ENCODE results near the gene POMGNT1. TPM values are rescaled to one million over a fixed set of nuclear protein-coding genes. Genes with fewer than 3 reads are reported as not detected.

POMGNT1 gene
- total and polyA plus RNA-seq, 2 of the 13 experiments (the other 11 are each of a cell fraction or from before 2014, with no cell fraction given): 33.9 to 46.8 TPM

- H3K27ac ChIP-seq (ENCODE audit: extremely low read length, insufficient read depth, low read length): no peak overlapping the region
- H3K4me2 ChIP-seq (ENCODE audit: low read depth, low read length): no peak overlapping the region
- peaks cover 0 to 16% of the 10 kb centered on the region in 2 experiments; a peak in 3 of 5 replicates for H3K27me3 ChIP-seq (ENCODE audit: control insufficient read depth in 1 of 2, insufficient read depth in 2 of 2, low read length in 2 of 2)
- H3K9me3 ChIP-seq (ENCODE audit: low read length): no peaks in the 10 kb centered on the region
- CTCF ChIA-PET (ENCODE audit: low intra/inter-chr PET ratio, low total read pairs): no interaction called here
- no peak for DNase-seq (ENCODE audit: low spot score)
- no peaks in the 10 kb centered on the region for H4K20me1 ChIP-seq (ENCODE audit: insufficient read depth, low read length)
- no peak for TF ChIP-seq LCORL (IDR thresholded peaks at IDR 0.05)
- no peak for TF ChIP-seq LCORL (CRISPR knock-in tag; IDR thresholded peaks at IDR 0.05)
- no peak for TF ChIP-seq SATB2 (CRISPR knock-in tag; IDR thresholded peaks at IDR 0.05)
- TF ChIP-seq, protein P1, sequence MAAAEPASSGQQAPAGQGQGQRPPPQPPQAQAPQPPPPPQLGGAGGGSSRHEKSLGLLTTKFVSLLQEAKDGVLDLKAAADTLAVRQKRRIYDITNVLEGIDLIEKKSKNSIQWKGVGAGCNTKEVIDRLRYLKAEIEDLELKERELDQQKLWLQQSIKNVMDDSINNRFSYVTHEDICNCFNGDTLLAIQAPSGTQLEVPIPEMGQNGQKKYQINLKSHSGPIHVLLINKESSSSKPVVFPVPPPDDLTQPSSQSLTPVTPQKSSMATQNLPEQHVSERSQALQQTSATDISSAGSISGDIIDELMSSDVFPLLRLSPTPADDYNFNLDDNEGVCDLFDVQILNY (CRISPR knock-in tag; conservative IDR thresholded peaks at IDR 0.05): no peak
- TF ChIP-seq ZNF34 (CRISPR knock-in tag; IDR thresholded peaks at IDR 0.05; ENCODE audit: borderline replicate concordance): no peak
- TF ChIP-seq, protein P2, sequence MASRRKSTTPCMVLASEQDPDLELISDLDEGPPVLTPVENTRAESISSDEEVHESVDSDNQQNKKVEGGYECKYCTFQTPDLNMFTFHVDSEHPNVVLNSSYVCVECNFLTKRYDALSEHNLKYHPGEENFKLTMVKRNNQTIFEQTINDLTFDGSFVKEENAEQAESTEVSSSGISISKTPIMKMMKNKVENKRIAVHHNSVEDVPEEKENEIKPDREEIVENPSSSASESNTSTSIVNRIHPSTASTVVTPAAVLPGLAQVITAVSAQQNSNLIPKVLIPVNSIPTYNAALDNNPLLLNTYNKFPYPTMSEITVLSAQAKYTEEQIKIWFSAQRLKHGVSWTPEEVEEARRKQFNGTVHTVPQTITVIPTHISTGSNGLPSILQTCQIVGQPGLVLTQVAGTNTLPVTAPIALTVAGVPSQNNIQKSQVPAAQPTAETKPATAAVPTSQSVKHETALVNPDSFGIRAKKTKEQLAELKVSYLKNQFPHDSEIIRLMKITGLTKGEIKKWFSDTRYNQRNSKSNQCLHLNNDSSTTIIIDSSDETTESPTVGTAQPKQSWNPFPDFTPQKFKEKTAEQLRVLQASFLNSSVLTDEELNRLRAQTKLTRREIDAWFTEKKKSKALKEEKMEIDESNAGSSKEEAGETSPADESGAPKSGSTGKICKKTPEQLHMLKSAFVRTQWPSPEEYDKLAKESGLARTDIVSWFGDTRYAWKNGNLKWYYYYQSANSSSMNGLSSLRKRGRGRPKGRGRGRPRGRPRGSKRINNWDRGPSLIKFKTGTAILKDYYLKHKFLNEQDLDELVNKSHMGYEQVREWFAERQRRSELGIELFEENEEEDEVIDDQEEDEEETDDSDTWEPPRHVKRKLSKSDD (CRISPR knock-in tag; IDR thresholded peaks at IDR 0.05; ENCODE audit: low read depth): no peak
- TF ChIP-seq ZSCAN21 (CRISPR knock-in tag; IDR thresholded peaks at IDR 0.05; ENCODE audit: borderline replicate concordance): no peak
- TF ChIP-seq SETDB1 (CRISPR knock-in tag; IDR thresholded peaks at IDR 0.05; ENCODE audit: borderline replicate concordance): no peak
- no peak for TF ChIP-seq DDIT3 (CRISPR knock-in tag; IDR thresholded peaks at IDR 0.05)
- no peak for TF ChIP-seq ZNF776 (CRISPR knock-in tag; IDR thresholded peaks at IDR 0.05)
- no peak for TF ChIP-seq ZNF878 (CRISPR knock-in tag; IDR thresholded peaks at IDR 0.05)
- TF ChIP-seq HOXA7 (CRISPR knock-in tag; IDR thresholded peaks at IDR 0.05): no peak
- TF ChIP-seq, protein P3, sequence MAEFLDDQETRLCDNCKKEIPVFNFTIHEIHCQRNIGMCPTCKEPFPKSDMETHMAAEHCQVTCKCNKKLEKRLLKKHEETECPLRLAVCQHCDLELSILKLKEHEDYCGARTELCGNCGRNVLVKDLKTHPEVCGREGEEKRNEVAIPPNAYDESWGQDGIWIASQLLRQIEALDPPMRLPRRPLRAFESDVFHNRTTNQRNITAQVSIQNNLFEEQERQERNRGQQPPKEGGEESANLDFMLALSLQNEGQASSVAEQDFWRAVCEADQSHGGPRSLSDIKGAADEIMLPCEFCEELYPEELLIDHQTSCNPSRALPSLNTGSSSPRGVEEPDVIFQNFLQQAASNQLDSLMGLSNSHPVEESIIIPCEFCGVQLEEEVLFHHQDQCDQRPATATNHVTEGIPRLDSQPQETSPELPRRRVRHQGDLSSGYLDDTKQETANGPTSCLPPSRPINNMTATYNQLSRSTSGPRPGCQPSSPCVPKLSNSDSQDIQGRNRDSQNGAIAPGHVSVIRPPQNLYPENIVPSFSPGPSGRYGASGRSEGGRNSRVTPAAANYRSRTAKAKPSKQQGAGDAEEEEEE (CRISPR knock-in tag; IDR thresholded peaks at IDR 0.05; ENCODE audit: borderline replicate concordance): no peak
- no peak for TF ChIP-seq DBP (CRISPR knock-in tag; IDR thresholded peaks at IDR 0.05; ENCODE audit: not compliant biosample characterization)
- no peak for ATAC-seq
- no peak overlapping the region for H3K4me3 ChIP-seq (replicated peaks in 1 of 3; ENCODE audit: insufficient read depth in 1 of 3, low read depth in 2 of 3, low read length in 3 of 3)
- POLR2A ChIA-PET: no interaction called here
- BruUV-seq (replicated peaks): no TSS peak
- WGBS (ENCODE audit: low lambda C conversion rate): 56% methylated on average over 47 of the region's 47 CpGs
- H3K79me2 ChIP-seq (ENCODE audit: insufficient read depth, low read length): no peaks in the 10 kb centered on the region
- H3K9ac ChIP-seq (ENCODE audit: insufficient read depth, low read depth, low read length): no peak overlapping the region
- H2AFZ ChIP-seq (ENCODE audit: low read length): no peak overlapping the region
- H3K4me1 ChIP-seq (ENCODE audit: insufficient read depth, low read length): no peaks in the 10 kb centered on the region
- FAIRE-seq: no peak
- intact Hi-C loops (cut with micrococcal nuclease; ENCODE audit: unreplicated experiment) (no loop called here), in situ Hi-C loops (cut with HindIII; ENCODE audit: extremely low pct_ligation_motif_present, low pct_unique_long_range_greater_than_20kb) (no loop called here)
- no peaks in the 10 kb centered on the region for H3K36me3 ChIP-seq (replicated peaks in 1 of 2; ENCODE audit: control insufficient read depth in 1 of 2, insufficient read depth in 2 of 2, low read length in 2 of 2)
Measured at GRCh38 chr1:46166521-46167462, 31.4 kb downstream of the POMGNT1 start.

All from HepG2 (cell line).